CD14-positive monocyte (primary cell): Measurements from ENCODE around the gene ISG20. TPM values are rescaled to one million over a fixed set of nuclear protein-coding genes. Genes with fewer than 3 reads are reported as not detected.

Experiments
- DNase-seq, 3 donors: peaks; one replicate each; pipeline ENCODE4 v3.0.0-alpha.2; 2011 to 2022
- H2AFZ ChIP-seq: 2 replicates; pipeline ENCODE4 v1.6.0; 2012; ENCODE audit warnings: mild to moderate bottlenecking, low read depth, low read length, inconsistent platforms; ENCODE audit not compliant: insufficient read depth, poor library complexity, severe bottlenecking
- H3K27ac ChIP-seq, 2 donors: 1 replicate in 1 of 2; 2 replicates in 1 of 2; pipeline ENCODE4 v1.5.1; 2012 to 2013; ENCODE audit warnings: low read length in 2 of 2, control low read depth in 1 of 2, inconsistent platforms in 1 of 2, low read depth in 1 of 2, mild to moderate bottlenecking in 1 of 2
- H3K27me3 ChIP-seq, 2 donors: one replicate each; pipeline versions ENCODE4 v1.6.0 to v1.6.1; 2011 to 2013; ENCODE audit warnings: low read length in 2 of 2; ENCODE audit not compliant: control insufficient read depth in 2 of 2, insufficient read depth in 2 of 2
- H3K36me3 ChIP-seq, 2 donors: replicated peaks in 1 of 2; 1 replicate in 1 of 2; 2 replicates in 1 of 2; pipeline versions ENCODE4 v1.5.1 to v1.6.1; 2012 to 2013; ENCODE audit warnings: low read length in 2 of 2, control low read depth in 1 of 2, inconsistent platforms in 1 of 2, mild to moderate bottlenecking in 1 of 2; ENCODE audit not compliant: insufficient read depth in 2 of 2, control insufficient read depth in 1 of 2
- H3K4me1 ChIP-seq, 2 donors: 1 replicate in 1 of 2; 2 replicates in 1 of 2; pipeline versions ENCODE4 v1.5.1 to v1.6.1; 2012 to 2013; ENCODE audit warnings: low read length in 2 of 2, control low read depth in 1 of 2, inconsistent platforms in 1 of 2, mild to moderate bottlenecking in 1 of 2, moderate library complexity in 1 of 2; ENCODE audit not compliant: insufficient read depth in 2 of 2, control insufficient read depth in 1 of 2
- H3K4me2 ChIP-seq: replicated peaks from 2 replicates; pipeline ENCODE3; 2012; ENCODE audit warnings: low read length, moderate library complexity, mild to moderate bottlenecking; ENCODE audit not compliant: poor library complexity, severe bottlenecking; ENCODE audit errors: extremely low read depth
- H3K4me3 ChIP-seq, 3 experiments: fragments of 200-600 bp in 1 of 3; sonication (generic) in 1 of 3; replicated peaks in 1 of 3; 1 replicate in 2 of 3; 2 replicates in 1 of 3; pipeline ENCODE4 v1.5.1; 2011 to 2013; ENCODE audit warnings: low read length in 3 of 3, mild to moderate bottlenecking in 3 of 3, control low read depth in 2 of 3, low read depth in 2 of 3, inconsistent platforms in 1 of 3, moderate library complexity in 1 of 3
- H3K79me2 ChIP-seq: 2 replicates; pipeline ENCODE4 v1.6.0; 2012; ENCODE audit warnings: mild to moderate bottlenecking, control low read depth, inconsistent platforms, low read length, moderate library complexity; ENCODE audit not compliant: insufficient read depth
- H3K9ac ChIP-seq: 2 replicates; pipeline ENCODE4 v1.6.0; 2017; ENCODE audit warnings: low read length, mild to moderate bottlenecking; ENCODE audit not compliant: insufficient read depth, poor library complexity, severe bottlenecking
- H3K9me3 ChIP-seq, 2 donors: replicated peaks in 1 of 2; 1 replicate in 1 of 2; 2 replicates in 1 of 2; pipeline versions ENCODE4 v1.5.1 to v1.6.1; 2012 to 2013; ENCODE audit warnings: low read length in 2 of 2, control low read depth in 1 of 2; ENCODE audit not compliant: control insufficient read depth in 1 of 2, insufficient read depth in 1 of 2
- H4K20me1 ChIP-seq: 2 replicates; pipeline ENCODE4 v1.6.0; 2012; ENCODE audit warnings: mild to moderate bottlenecking, low read length, control low read depth, moderate library complexity; ENCODE audit not compliant: insufficient read depth
- H3K27ac Mint-ChIP-seq, 7 donors: one replicate each; pipeline ENCODE4 v1.8.0; 2020; ENCODE audit warnings: mild to moderate bottlenecking in 7 of 7, mixed read lengths in 7 of 7, moderate library complexity in 6 of 7, inconsistent platforms in 2 of 7
- H3K27me3 Mint-ChIP-seq, 3 donors: one replicate each; pipeline ENCODE4 v1.8.0; 2021 to 2022; ENCODE audit warnings: low read depth in 3 of 3, mild to moderate bottlenecking in 3 of 3, mixed read lengths in 3 of 3, moderate library complexity in 3 of 3, inconsistent platforms in 1 of 3
- H3K36me3 Mint-ChIP-seq, 2 donors: one replicate each; pipeline ENCODE4 v1.8.0; 2020; ENCODE audit warnings: mixed read lengths in 2 of 2, inconsistent platforms in 1 of 2, mild to moderate bottlenecking in 1 of 2
- H3K4me1 Mint-ChIP-seq: one replicate; pipeline ENCODE4 v1.8.0; 2020; ENCODE audit warnings: mild to moderate bottlenecking, mixed read lengths
- H3K4me3 Mint-ChIP-seq, 2 donors: one replicate each; pipeline ENCODE4 v1.8.0; 2020; ENCODE audit warnings: mild to moderate bottlenecking in 2 of 2, mixed read lengths in 2 of 2, moderate library complexity in 1 of 2
- H3K9me3 Mint-ChIP-seq, 7 donors: one replicate each; pipeline ENCODE4 v1.8.0; 2020 to 2022; ENCODE audit warnings: mixed read lengths in 7 of 7, mild to moderate bottlenecking in 6 of 7, moderate library complexity in 6 of 7, inconsistent platforms in 2 of 7
- WGBS: methylation state at CpG from one replicate; pipeline ENCODE4 v1.1.5; 2013; ENCODE audit warnings: missing lambda C conversion rate; ENCODE audit not compliant: insufficient coverage; 5-methylcytosine and 5-hydroxymethylcytosine counted together
- intact Hi-C, 2 donors: fragments of 100-400 bp; cut with micrococcal nuclease; formaldehyde crosslinking; loops; one replicate each; pipeline versions ENCODE4 v1.15.0 to v1.15.1; 2023
- polyA plus RNA-seq, 3 donors: library from polyadenylated mRNA; depleted of rRNA in 1 of 3; unstranded in 2 of 3; stranded (reverse) in 1 of 3; fragments of 300-500 nt in 2 of 3; fragments of >200 nt in 1 of 3; fragmentation: Illumina TruSeq in 2 of 3; gene quantifications; 1 replicate in 2 of 3; 2 replicates in 1 of 3; pipeline ENCODE4 v1.2.3, GENCODE V29; 2012 to 2021
- TF ChIP-seq, protein P1 (sequence below): fragments of 200-600 bp; IDR thresholded peaks from one replicate; pipeline ENCODE4 v1.8.0; 2022; ENCODE audit warnings: antibody characterized with exemption, mild to moderate bottlenecking

The ISG20 gene
- polyA plus RNA-seq, 3 donors: 15.6 to 29.3 (median 25.1) TPM

GRCh38 chr15:88651971-88652370 is 13.2 kb downstream of the ISG20 start:
- Histone ChIP-seq H3K4me3 (no peak overlapping the region), H3K9ac (no peak overlapping the region), H4K20me1 (no peaks in the 10 kb centered on the region), H3K27me3 (no peaks in the 10 kb centered on the region), H3K9me3 (no peaks in the 10 kb centered on the region), H3K27ac (no peak overlapping the region), H3K4me1 (no peaks in the 10 kb centered on the region), H3K4me2 (no peak overlapping the region), H2AFZ (no peak overlapping the region), H3K36me3 (no peaks in the 10 kb centered on the region), H3K79me2 (no peaks in the 10 kb centered on the region)
- no peak for DNase-seq
- Mint-ChIP-seq H3K9me3 (peaks cover 0 to 2% (median 0%) of the 10 kb centered on the region in 7 donors), H3K36me3 (peaks cover 0 to 2% of the 10 kb centered on the region in 2 donors), H3K4me1 (peaks cover 5% of the 10 kb centered on the region), H3K27me3 (peaks cover 0 to 2% (median 2%) of the 10 kb centered on the region in 3 donors), H3K27ac (no peak overlapping the region), H3K4me3 (no peak overlapping the region)
- intact Hi-C loops: loop anchor here in 1 of 2 donors (5.0 kb wide), 1 partner anchor 40 kb away; no protein-coding TSS in a partner anchor
- WGBS: 100% methylated on average over 4 of the region's 9 CpGs
- TF ChIP-seq, protein P1, sequence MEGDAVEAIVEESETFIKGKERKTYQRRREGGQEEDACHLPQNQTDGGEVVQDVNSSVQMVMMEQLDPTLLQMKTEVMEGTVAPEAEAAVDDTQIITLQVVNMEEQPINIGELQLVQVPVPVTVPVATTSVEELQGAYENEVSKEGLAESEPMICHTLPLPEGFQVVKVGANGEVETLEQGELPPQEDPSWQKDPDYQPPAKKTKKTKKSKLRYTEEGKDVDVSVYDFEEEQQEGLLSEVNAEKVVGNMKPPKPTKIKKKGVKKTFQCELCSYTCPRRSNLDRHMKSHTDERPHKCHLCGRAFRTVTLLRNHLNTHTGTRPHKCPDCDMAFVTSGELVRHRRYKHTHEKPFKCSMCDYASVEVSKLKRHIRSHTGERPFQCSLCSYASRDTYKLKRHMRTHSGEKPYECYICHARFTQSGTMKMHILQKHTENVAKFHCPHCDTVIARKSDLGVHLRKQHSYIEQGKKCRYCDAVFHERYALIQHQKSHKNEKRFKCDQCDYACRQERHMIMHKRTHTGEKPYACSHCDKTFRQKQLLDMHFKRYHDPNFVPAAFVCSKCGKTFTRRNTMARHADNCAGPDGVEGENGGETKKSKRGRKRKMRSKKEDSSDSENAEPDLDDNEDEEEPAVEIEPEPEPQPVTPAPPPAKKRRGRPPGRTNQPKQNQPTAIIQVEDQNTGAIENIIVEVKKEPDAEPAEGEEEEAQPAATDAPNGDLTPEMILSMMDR: no peak

- H3K4me2 ChIP-seq: no peak overlapping the region
- Mint-ChIP-seq H3K4me3 (no peak overlapping the region), H3K36me3 (peaks cover 0 to 2% of the 10 kb centered on the region in 2 donors), H3K27ac (peak overlapping the region in 1 of 7 donors; percentile 25), H3K27me3 (peaks cover 1 to 2% (median 2%) of the 10 kb centered on the region in 3 donors), H3K9me3 (peaks cover 0 to 2% (median 0%) of the 10 kb centered on the region in 7 donors), H3K4me1 (peaks cover 5% of the 10 kb centered on the region)
- WGBS: no CpG with 5 or more reads among the region's 8 CpGs
- H3K27me3 ChIP-seq: no peaks in the 10 kb centered on the region
- no peaks in the 10 kb centered on the region for H3K36me3 ChIP-seq
- no peaks in the 10 kb centered on the region for H3K4me1 ChIP-seq
- no peaks in the 10 kb centered on the region for H3K79me2 ChIP-seq
- H3K27ac ChIP-seq: no peak overlapping the region
- TF ChIP-seq, protein P1: no peak
- no peak overlapping the region for H3K4me3 ChIP-seq
- H3K9me3 ChIP-seq: no peaks in the 10 kb centered on the region
- H4K20me1 ChIP-seq: no peaks in the 10 kb centered on the region
- H3K9ac ChIP-seq: no peak overlapping the region
- intact Hi-C loops: loop anchor here in 1 of 2 donors (5.0 kb wide), 1 partner anchor 40 kb away; no protein-coding TSS in a partner anchor
- DNase-seq: no peak
- no peak overlapping the region for H2AFZ ChIP-seq
Measured at GRCh38 chr15:88652456-88653199, 13.8 kb downstream of the ISG20 start.
